HFFc6 (cell line): ENCODE results near the gene OMP. TPM values are rescaled to one million over a fixed set of nuclear protein-coding genes. Genes with fewer than 3 reads are reported as not detected.

ENCODE experiments used
- DNase-seq: peaks from one replicate; pipeline ENCODE4 v3.0.0-alpha.2; 2018
- H3K27ac Mint-ChIP-seq: 2 replicates; pipeline ENCODE4 v1.8.0; 2020; ENCODE audit warnings: mild to moderate bottlenecking, mixed read lengths
- H3K27me3 Mint-ChIP-seq: 2 replicates; pipeline ENCODE4 v1.8.0; 2021; ENCODE audit warnings: mild to moderate bottlenecking, moderate library complexity, mixed read lengths; ENCODE audit not compliant: insufficient read depth
- H3K36me3 Mint-ChIP-seq: 2 replicates; pipeline ENCODE4 v1.8.0; 2021; ENCODE audit warnings: low read depth, mixed read lengths
- H3K4me1 Mint-ChIP-seq: 2 replicates; pipeline ENCODE4 v1.8.0; 2020; ENCODE audit warnings: low read depth, mixed read lengths
- H3K4me3 Mint-ChIP-seq: 2 replicates; pipeline ENCODE4 v1.8.0; 2020; ENCODE audit warnings: mild to moderate bottlenecking, moderate library complexity, mixed read lengths
- H3K9me3 Mint-ChIP-seq: 2 replicates; pipeline ENCODE4 v1.8.0; 2020; ENCODE audit warnings: mild to moderate bottlenecking, mixed read lengths
- total RNA-seq, 6 experiments: library from RNA; stranded (reverse); fragmentation: NEBNext Ultra II Directional; extraction: Animal tissue kit (Norgen Biotek cat#: 25700); gene quantifications; 2 replicates in 1 of 6; 3 replicates in 5 of 6; pipeline ENCODE4 v1.2.3, GENCODE V29; 2021
- TF ChIP-seq, protein P1 (sequence below): fragments of 200-600 bp; sonication (generic); IDR thresholded peaks from 2 replicates; pipeline ENCODE4 v1.5.0; 2021; ENCODE audit warnings: antibody characterized with exemption, mild to moderate bottlenecking

Gene OMP
- total RNA-seq, 6 experiments from 2014 or later: 0.77 TPM; not detected in 5

DNA sequence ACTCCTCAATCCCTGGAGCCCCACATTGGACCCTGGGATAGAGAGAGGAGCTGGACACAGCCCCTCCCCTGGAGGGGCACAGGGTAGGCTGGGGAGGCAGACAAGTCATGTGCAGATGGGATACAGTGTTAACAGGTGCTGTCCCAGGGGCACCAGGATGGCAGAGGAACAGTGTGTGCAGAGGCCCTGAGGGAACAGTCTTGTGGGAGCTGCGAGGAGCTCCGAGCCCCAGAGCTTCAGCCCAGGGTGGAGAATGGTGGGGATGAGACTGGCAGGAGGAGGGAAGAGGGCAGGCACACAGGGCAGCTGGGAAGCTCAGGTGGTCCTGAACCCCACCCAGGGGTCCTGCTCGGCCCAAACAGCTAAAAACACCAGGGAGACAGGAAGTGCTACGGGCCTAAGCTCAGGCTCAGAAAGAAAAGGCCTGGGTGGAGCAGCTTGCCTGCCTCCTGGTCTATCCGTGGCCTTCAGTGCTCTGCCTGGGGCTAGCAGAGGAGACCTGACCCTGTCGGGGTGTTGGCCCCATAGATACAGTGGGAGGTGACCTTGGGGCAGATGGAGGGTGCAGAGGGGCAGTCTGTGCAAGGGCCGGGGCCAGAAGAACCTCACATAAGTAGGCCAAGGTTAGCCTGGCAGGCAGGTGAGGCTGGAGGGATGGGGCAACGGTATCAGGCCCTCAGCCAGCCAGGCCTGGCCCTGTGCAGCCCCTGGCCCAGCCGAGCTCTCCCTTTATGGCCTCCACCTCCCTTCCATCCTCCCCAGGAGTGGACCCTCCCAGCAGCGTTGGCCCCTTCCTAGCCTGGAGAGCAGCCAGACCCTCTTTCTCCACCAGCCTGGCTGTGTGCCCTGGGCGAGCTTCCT lies 20.4 kb upstream of the OMP start:
- no peak for DNase-seq
- peaks cover 9% of the 10 kb centered on the region; the same call in 1 of the 2 replicates for H3K36me3 Mint-ChIP-seq
- H3K27ac Mint-ChIP-seq: no peak overlapping the region
- H3K9me3 Mint-ChIP-seq: no peaks in the 10 kb centered on the region
- TF ChIP-seq, protein P1, sequence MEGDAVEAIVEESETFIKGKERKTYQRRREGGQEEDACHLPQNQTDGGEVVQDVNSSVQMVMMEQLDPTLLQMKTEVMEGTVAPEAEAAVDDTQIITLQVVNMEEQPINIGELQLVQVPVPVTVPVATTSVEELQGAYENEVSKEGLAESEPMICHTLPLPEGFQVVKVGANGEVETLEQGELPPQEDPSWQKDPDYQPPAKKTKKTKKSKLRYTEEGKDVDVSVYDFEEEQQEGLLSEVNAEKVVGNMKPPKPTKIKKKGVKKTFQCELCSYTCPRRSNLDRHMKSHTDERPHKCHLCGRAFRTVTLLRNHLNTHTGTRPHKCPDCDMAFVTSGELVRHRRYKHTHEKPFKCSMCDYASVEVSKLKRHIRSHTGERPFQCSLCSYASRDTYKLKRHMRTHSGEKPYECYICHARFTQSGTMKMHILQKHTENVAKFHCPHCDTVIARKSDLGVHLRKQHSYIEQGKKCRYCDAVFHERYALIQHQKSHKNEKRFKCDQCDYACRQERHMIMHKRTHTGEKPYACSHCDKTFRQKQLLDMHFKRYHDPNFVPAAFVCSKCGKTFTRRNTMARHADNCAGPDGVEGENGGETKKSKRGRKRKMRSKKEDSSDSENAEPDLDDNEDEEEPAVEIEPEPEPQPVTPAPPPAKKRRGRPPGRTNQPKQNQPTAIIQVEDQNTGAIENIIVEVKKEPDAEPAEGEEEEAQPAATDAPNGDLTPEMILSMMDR: no peak
- H3K4me3 Mint-ChIP-seq: no peak overlapping the region
- H3K27me3 Mint-ChIP-seq: no peaks in the 10 kb centered on the region; the same call in 1 of the 2 replicates
- peaks cover 14% of the 10 kb centered on the region for H3K4me1 Mint-ChIP-seq

DNA sequence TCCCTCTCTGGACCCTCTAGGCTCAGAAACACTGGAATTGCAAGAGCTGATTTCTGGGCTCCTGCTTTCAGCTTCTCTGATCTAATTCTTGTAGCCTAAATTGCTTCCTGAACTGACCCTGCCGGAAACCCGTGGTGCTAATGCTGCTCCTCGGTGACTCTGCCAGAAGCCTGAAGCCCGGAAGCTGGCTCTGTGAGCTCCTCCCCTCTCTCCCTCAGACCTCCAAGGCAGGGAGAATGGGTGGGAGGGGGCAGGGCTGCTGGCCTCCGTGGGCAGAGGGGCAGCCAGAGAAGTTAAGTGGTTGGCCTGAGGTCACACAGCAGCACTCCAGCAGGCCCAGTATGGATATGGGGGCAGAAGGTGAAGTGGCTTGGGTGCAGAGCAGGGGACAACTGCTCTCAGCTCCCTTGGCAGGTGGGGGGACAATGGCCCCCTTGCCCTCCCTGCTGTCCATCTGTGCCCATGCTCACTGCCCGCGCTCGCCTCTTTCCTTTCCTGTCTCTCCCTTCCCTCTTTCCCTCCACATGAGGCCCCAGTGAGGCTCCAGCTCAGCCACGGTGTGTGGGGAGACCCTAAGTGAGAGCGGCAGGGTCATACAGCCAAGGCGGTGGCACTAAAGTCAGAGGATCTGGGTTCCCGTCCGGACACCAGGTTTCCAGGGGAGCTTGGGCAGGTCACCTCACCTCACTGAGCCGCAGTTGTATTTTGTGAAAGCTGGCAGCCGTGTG lies 19.6 kb upstream of the OMP start:
- TF ChIP-seq, protein P1: no peak
- Mint-ChIP-seq H3K9me3 (no peaks in the 10 kb centered on the region), H3K36me3 (peaks cover 9% of the 10 kb centered on the region; the same call in 1 of the 2 replicates), H3K27ac (no peak overlapping the region), H3K4me3 (no peak overlapping the region), H3K4me1 (peaks cover 14% of the 10 kb centered on the region), H3K27me3 (no peaks in the 10 kb centered on the region; the same call in 1 of the 2 replicates)
- DNase-seq: no peak

- no peaks in the 10 kb centered on the region for H3K27me3 Mint-ChIP-seq
- no peaks in the 10 kb centered on the region for H3K9me3 Mint-ChIP-seq
- no peak for DNase-seq
- H3K4me3 Mint-ChIP-seq: no peak overlapping the region
- peaks cover 14% of the 10 kb centered on the region for H3K4me1 Mint-ChIP-seq
- no peak overlapping the region for H3K27ac Mint-ChIP-seq
- TF ChIP-seq, protein P1: no peak
- peaks cover 1% of the 10 kb centered on the region; the same call in 1 of the 2 replicates for H3K36me3 Mint-ChIP-seq
Measured at GRCh38 chr11:77083566-77084245, 18.9 kb upstream of the OMP start.

GRCh38 chr11:77084581-77085191 lies 18.0 kb upstream of the OMP start:
- Mint-ChIP-seq H3K4me1 (peaks cover 14% of the 10 kb centered on the region), H3K36me3 (no peaks in the 10 kb centered on the region), H3K27me3 (no peaks in the 10 kb centered on the region), H3K4me3 (no peak overlapping the region), H3K9me3 (no peaks in the 10 kb centered on the region), H3K27ac (no peak overlapping the region)
- no peak for DNase-seq
- TF ChIP-seq, protein P1: no peak

DNA sequence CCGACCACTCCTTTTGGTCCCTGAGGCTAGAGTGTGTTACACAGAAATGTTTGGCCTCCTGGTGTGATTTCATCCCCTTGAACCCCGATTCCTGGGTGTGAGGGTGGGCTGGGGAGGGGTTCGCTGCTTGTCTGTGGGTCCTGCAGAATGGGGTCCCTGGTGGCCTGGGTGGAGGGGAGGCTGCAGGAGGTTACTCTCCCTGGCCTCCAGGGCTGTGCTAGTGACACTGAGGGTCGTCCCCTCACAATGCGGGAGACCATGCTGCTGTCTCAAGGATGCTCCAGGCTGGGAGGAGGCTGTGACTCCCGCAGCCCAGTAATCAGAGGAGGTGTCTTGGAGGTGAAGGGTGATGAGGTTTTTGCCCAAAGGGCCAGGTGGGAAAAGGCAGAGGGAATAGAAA lies 17.0 kb upstream of the OMP start:
- TF ChIP-seq, protein P1: no peak
- Mint-ChIP-seq H3K36me3 (no peaks in the 10 kb centered on the region), H3K27ac (no peak overlapping the region), H3K27me3 (no peaks in the 10 kb centered on the region), H3K4me3 (no peak overlapping the region), H3K9me3 (no peaks in the 10 kb centered on the region), H3K4me1 (peaks cover 8% of the 10 kb centered on the region)
- DNase-seq: no peak
